Endothelial cell of umbilical vein (primary cell): ENCODE data around the gene U2AF1.
"Not testable (repeated sequence)": the region's sequence is repeated elsewhere in the genome, so short reads cannot be mapped to it uniquely, and the experiment has no call there.

Experiments
- EZH2 ChIP-seq: IDR thresholded peaks from 2 replicates; pipeline ENCODE4 v1.6.1; 2012; ENCODE audit warnings: borderline replicate concordance, low read depth, mild to moderate bottlenecking, moderate library complexity, low read length, inconsistent platforms; ENCODE audit not compliant: severe bottlenecking
- FOS ChIP-seq: IDR thresholded peaks from 2 replicates; pipeline ENCODE4 v1.6.1; 2011; ENCODE audit warnings: mild to moderate bottlenecking, low read length, moderate library complexity, borderline replicate concordance; ENCODE audit not compliant: insufficient read depth
- GATA2 ChIP-seq: IDR thresholded peaks from 2 replicates; pipeline ENCODE4 v1.7.0; 2011; ENCODE audit warnings: low read depth, mild to moderate bottlenecking, moderate library complexity, mixed read lengths, low read length; ENCODE audit not compliant: insufficient read length, insufficient read depth
- JUN ChIP-seq: IDR thresholded peaks from 2 replicates; pipeline ENCODE4 v1.6.1; 2011; ENCODE audit warnings: borderline replicate concordance, low read depth; ENCODE audit not compliant: insufficient read length, insufficient read depth
- MYC ChIP-seq: IDR thresholded peaks from one replicate; pipeline ENCODE4 v1.6.1; 2011; ENCODE audit warnings: mild to moderate bottlenecking, low read depth, low read length
- POLR2A ChIP-seq: IDR thresholded peaks from 2 replicates; pipeline ENCODE4 v1.6.1; 2012; ENCODE audit warnings: low read depth, mild to moderate bottlenecking, control low read depth, low read length
- POLR2AphosphoS5 ChIP-seq: IDR thresholded peaks from 2 replicates; pipeline ENCODE4 v1.6.1; 2012; ENCODE audit warnings: low read depth, mild to moderate bottlenecking, control low read depth, low read length, moderate library complexity; ENCODE audit not compliant: insufficient read depth
- TF ChIP-seq, protein P1 (sequence below), 2 donors: IDR thresholded peaks; 1 replicate in 1 of 2; 2 replicates in 1 of 2; pipeline ENCODE4 v1.5.1; 2011; ENCODE audit warnings: low read length in 2 of 2, mild to moderate bottlenecking in 2 of 2, moderate library complexity in 2 of 2, control low read depth in 1 of 2, inconsistent platforms in 1 of 2, low read depth in 1 of 2; ENCODE audit not compliant: insufficient read depth in 1 of 2; ENCODE audit errors: extremely low read depth in 1 of 2
- TF ChIP-seq, protein P2 (sequence below): IDR thresholded peaks from 2 replicates; pipeline ENCODE4 v1.6.1; 2011; ENCODE audit not compliant: insufficient read depth, insufficient read length

DNA sequence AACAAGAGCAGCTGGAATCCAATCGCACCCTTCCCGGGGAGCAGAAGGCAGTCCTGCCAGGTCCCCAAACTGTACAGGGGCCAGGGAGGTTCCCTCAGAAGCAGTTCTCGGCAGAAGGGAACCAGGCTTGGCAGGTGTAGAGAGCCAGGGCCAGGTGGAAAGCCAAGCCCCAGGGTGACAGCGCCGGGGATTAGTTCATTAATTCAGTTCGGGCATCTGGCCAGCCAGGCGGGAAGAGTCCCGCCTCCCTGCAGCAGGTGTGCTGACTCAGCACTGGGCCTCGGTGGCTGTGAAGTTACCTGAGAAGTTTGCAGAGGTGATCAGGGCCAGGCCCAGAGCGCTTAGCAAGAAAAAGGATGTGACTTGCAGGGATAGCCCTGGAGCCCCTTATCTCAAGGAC lies 37.7 kb downstream of the U2AF1 start:
- TF ChIP-seq, protein P1, sequence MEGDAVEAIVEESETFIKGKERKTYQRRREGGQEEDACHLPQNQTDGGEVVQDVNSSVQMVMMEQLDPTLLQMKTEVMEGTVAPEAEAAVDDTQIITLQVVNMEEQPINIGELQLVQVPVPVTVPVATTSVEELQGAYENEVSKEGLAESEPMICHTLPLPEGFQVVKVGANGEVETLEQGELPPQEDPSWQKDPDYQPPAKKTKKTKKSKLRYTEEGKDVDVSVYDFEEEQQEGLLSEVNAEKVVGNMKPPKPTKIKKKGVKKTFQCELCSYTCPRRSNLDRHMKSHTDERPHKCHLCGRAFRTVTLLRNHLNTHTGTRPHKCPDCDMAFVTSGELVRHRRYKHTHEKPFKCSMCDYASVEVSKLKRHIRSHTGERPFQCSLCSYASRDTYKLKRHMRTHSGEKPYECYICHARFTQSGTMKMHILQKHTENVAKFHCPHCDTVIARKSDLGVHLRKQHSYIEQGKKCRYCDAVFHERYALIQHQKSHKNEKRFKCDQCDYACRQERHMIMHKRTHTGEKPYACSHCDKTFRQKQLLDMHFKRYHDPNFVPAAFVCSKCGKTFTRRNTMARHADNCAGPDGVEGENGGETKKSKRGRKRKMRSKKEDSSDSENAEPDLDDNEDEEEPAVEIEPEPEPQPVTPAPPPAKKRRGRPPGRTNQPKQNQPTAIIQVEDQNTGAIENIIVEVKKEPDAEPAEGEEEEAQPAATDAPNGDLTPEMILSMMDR (IDR thresholded peaks at IDR 0.05; ENCODE audit: extremely low read depth in 1 of 2, insufficient read depth in 1 of 2, low read depth in 1 of 2, low read length in 2 of 2) = not testable (repeated sequence)
- not testable (repeated sequence) for TF ChIP-seq POLR2A, POLR2AphosphoS5, EZH2, MYC, JUN, FOS, GATA2
- TF ChIP-seq, protein P2, sequence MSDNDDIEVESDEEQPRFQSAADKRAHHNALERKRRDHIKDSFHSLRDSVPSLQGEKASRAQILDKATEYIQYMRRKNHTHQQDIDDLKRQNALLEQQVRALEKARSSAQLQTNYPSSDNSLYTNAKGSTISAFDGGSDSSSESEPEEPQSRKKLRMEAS = not testable (repeated sequence)
